HUES64 (cell line): ENCODE results near the gene SH2D3A.
"Not testable (repeated sequence)": the region's sequence is repeated elsewhere in the genome, so short reads cannot be mapped to it uniquely, and the experiment has no call there.

Experiments
- H3K27ac ChIP-seq: 2 replicates; pipeline ENCODE4 v1.7.0; 2013; ENCODE audit warnings: low read depth, low read length, inconsistent platforms
- H3K27me3 ChIP-seq: 2 replicates; pipeline ENCODE4 v1.6.1; 2013; ENCODE audit warnings: mild to moderate bottlenecking, low read length; ENCODE audit not compliant: insufficient read depth
- H3K36me3 ChIP-seq: 2 replicates; pipeline ENCODE4 v1.6.1; 2013; ENCODE audit warnings: mild to moderate bottlenecking, low read length; ENCODE audit not compliant: insufficient read depth
- H3K4me1 ChIP-seq: 2 replicates; pipeline ENCODE4 v1.6.1; 2013; ENCODE audit warnings: mild to moderate bottlenecking, low read length, moderate library complexity; ENCODE audit not compliant: insufficient read depth
- H3K4me3 ChIP-seq: 2 replicates; pipeline ENCODE4 v1.5.1; 2013; ENCODE audit warnings: mild to moderate bottlenecking, low read length, moderate library complexity
- H3K9ac ChIP-seq: 2 replicates; pipeline ENCODE4 v1.6.1; 2013; ENCODE audit warnings: mild to moderate bottlenecking, low read depth, low read length
- H3K9me3 ChIP-seq: 2 replicates; pipeline ENCODE4 v1.6.1; 2013; ENCODE audit warnings: low read depth, low read length; ENCODE audit not compliant: insufficient read depth
- WGBS: fragments of 150-250, 120-280 bp; methylation state at CpG from one replicate; pipeline ENCODE4 v1.1.7; 2013; ENCODE audit warnings: missing lambda C conversion rate; 5-methylcytosine and 5-hydroxymethylcytosine counted together

Gene SH2D3A

DNA sequence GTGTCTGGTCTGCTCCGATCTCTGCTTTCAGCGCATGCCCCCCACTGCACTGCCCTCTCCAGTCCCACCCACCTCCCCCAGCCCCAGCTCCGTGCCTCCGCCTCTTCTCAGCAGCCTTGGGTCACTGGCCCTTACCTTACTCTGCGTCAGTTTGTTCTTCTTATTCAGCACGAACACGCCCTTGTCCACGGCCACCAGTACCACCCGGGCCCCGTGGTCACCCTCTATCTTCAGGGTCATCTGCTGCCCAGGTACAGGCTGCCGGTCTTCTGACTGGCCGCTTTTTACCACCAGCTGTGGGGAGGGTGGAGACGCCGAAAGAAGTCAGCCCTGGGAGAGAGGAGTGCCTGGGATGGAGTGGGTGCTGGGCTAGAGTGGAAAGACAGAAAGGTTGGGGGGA is 57.7 kb downstream of the SH2D3A start:
- Histone ChIP-seq H3K27ac (no peak overlapping the region), H3K27me3 (peaks cover 29% of the 10 kb centered on the region), H3K9me3 (0 out of 2 replicates have a peak, but pooled peaks cover 3% of the 10 kb centered on the region), H3K9ac (no peak overlapping the region), H3K4me1 (no peaks in the 10 kb centered on the region), H3K36me3 (no peaks in the 10 kb centered on the region), H3K4me3 (no peak overlapping the region)
- 73% methylated on average over 14 of the region's 14 CpGs for WGBS

DNA sequence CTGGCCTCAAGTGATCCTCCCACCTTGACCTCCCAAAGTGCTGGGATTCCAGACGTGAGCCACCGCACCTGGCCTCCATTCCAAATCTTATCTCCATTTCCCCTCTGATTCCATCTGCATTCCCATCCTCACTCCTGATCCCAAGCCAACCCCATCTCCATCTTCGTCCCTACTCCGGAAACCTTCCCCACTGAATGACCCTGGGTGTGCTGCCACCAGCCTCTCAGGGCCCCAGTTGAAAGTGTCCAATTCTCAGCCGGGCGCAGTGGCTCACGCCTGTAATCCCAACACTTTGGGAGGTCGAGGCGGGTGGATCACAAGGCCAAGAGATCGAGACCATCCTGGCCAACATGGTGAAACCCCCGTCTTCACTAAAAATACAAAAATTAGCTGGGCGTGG is 58.3 kb downstream of the SH2D3A start:
- not testable (repeated sequence) for H3K27ac ChIP-seq, H3K9me3 ChIP-seq, H3K9ac ChIP-seq, H3K36me3 ChIP-seq, H3K4me3 ChIP-seq, H3K4me1 ChIP-seq
- WGBS = 91% methylated on average over 12 of the region's 12 CpGs
- H3K27me3 ChIP-seq = peaks cover 29% of the 10 kb centered on the region

DNA sequence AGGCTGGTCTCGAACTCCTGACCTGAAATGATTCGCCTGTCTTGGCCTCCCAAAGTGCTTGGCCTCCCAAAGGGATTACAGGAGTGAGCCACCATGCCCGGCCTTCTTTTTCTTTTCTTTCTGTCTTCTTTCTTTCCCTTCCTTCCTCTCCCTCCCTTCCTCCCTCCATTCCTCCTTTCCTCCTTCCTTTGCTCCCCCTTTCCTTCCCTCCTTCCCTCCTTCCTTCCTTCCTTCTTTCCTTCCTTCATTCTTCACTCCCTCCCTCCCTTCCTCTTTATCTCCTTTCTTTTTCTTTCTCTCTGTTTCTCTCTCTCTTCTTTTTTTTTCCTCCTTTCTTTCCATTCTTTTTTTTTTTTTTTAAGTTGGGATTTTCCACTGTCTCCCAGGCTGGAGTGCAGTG is 58.9 kb downstream of the SH2D3A start:
- Histone ChIP-seq H3K27ac (no peak overlapping the region), H3K36me3 (no peaks in the 10 kb centered on the region), H3K27me3 (peaks cover 29% of the 10 kb centered on the region), H3K9me3 (0 out of 2 replicates have a peak, but pooled peaks cover 3% of the 10 kb centered on the region), H3K4me1 (no peaks in the 10 kb centered on the region), H3K9ac (no peak overlapping the region), H3K4me3 (no peak overlapping the region)
- WGBS = 72% methylated on average over 3 of the region's 3 CpGs

DNA sequence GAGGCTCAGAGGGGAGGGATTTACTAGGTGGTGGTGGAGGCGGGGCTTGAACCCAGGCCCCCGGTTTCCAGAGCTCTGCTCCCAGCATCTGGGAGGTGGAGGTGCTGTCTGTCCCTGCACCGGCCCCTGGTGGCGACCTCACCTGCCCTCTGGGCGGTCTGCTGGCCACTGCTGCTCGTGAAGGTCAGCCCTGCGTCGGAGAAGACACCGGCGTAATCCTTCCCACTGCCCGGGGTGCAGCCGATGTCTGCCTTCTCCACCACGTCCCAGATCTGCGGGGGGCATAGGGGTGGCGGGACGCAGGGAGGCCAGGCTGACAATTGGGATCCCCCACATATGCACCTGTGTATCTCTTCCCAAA is 59.6 kb downstream of the SH2D3A start:
- WGBS = 87% methylated on average over 16 of the region's 16 CpGs
- Histone ChIP-seq H3K27me3 (peaks cover 29% of the 10 kb centered on the region), H3K4me1 (no peaks in the 10 kb centered on the region), H3K36me3 (no peaks in the 10 kb centered on the region), H3K4me3 (no peak overlapping the region), H3K9ac (no peak overlapping the region), H3K9me3 (0 out of 2 replicates have a peak, but pooled peaks cover 3% of the 10 kb centered on the region), H3K27ac (no peak overlapping the region)

DNA sequence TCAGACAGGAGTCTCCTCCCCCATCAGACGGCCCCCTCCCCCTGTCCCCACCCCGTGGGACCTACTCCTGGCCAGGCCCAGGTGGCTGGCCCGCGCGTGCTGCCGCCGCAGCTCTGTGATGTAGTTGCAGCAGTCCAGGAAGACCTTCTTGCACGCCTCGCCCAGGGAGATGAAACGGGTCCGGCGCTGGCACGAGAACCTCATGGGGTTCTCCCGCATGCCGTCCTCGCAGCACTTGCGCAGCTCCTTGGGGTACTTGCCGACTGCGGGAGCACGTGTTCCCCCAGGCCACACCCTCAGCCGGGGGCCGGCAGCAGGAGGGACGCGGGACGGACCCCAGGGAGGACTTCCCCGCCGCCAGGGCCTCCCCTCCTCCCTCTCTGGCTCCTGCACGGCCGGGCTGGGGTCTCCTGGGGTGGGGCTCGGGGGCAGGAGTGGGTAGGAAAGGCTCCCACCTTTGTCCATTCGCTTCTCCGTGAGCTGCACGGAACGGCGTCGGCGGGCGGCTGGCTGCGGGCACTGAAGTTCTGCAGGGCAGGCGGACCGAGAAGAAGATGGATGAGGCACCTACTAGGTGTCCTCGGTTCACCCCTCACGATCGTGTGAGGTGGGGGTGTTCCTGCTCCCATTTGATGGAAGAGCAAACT is 60.1 kb downstream of the SH2D3A start:
- H3K9me3 ChIP-seq = 0 out of 2 replicates have a peak, but pooled peaks cover 3% of the 10 kb centered on the region
- 92% methylated on average over 44 of the region's 44 CpGs for WGBS
- no peak overlapping the region for H3K9ac ChIP-seq
- H3K27me3 ChIP-seq = peaks cover 29% of the 10 kb centered on the region
- H3K36me3 ChIP-seq = no peaks in the 10 kb centered on the region
- H3K4me1 ChIP-seq = no peaks in the 10 kb centered on the region
- H3K27ac ChIP-seq = no peak overlapping the region
- H3K4me3 ChIP-seq = no peak overlapping the region

DNA sequence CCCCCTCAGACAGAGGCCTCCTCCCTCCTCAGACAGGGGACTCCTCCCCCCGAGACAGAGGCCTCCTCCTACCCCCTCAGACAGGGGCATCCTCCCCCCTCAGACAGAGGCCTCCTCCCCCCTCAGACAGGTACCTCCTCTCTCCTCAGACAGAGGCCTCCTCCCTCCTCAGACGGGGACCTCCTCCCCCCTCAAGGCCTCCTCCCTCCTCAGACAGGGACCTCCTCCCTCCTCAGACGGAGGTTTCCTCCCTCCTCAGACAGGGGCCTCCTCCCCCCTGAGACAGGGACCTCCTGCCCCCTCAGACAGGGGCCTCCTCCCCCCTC is 60.6 kb downstream of the SH2D3A start:
- 71% methylated on average over 2 of the region's 3 CpGs for WGBS
- Histone ChIP-seq H3K27ac (no peak overlapping the region), H3K27me3 (peaks cover 26% of the 10 kb centered on the region), H3K9ac (no peak overlapping the region), H3K36me3 (no peaks in the 10 kb centered on the region), H3K9me3 (0 out of 2 replicates have a peak, but pooled peaks cover 3% of the 10 kb centered on the region), H3K4me1 (no peaks in the 10 kb centered on the region), H3K4me3 (no peak overlapping the region)

DNA sequence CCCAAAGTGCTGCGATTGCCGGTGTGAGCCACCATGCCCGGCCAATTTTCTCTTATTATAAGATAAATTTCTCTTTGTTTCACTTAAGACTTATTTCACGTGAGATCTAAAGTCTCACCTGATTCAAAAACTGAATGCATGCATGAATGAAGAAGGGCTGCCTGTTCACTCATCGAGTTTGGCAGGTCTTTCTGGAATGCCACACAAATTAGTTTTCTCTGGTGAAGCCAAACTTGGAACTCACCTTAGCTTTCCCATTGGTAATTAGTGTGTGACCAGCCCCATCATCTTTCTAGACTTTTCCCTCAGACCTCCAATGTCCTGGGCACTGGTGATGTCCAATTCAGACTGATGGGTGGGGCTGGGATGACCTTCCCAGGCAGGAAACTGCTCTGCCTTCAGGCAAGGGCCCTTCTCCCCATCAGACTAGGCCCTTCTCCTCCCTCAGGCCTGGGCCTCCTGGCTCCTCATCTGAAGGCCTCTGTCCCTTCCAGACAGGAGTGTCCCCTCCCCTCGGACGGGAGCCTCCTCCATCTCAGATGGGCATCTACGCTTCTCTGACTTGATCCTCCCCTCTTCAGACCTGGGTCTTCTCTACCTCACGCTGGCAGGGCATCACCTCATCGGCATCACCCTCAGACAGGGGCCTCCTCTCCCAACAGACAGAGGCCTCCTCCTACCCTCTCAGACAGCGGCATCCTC is 61.2 kb downstream of the SH2D3A start:
- H3K9ac ChIP-seq = no peak overlapping the region
- no peaks in the 10 kb centered on the region for H3K36me3 ChIP-seq
- WGBS = 82% methylated on average over 11 of the region's 11 CpGs
- no peaks in the 10 kb centered on the region for H3K4me1 ChIP-seq
- H3K27ac ChIP-seq = no peak overlapping the region
- H3K4me3 ChIP-seq = no peak overlapping the region
- H3K27me3 ChIP-seq = peaks cover 21% of the 10 kb centered on the region
- 0 out of 2 replicates have a peak, but pooled peaks cover 4% of the 10 kb centered on the region for H3K9me3 ChIP-seq
